ENCODE results near the gene IGHMBP2.

IGHMBP2 gene

GRCh38 chr11:68980776-68981065 lies 77.0 kb downstream of the IGHMBP2 start, which contains the start of gene MRGPRD:
TSS of gene MRGPRD (minus strand) at chr11:68980986. CDS start at chr11:68980986, 0 bp downstream.
- no peak within 1 kb of the TSS for H3K4me3 ChIP-seq (ENCODE audit: low read depth in 1 of 2, low read length in 2 of 2)
- H3K27ac ChIP-seq (ENCODE audit: low read length), result no peak within 1 kb of the TSS
- peaks cover 0 to 3% of the 10 kb centered on the region in 2 donors for H3K9me3 ChIP-seq (ENCODE audit: control insufficient read depth in 1 of 2, low read length in 2 of 2)
- no peaks in the 10 kb centered on the region for H3K4me1 ChIP-seq (ENCODE audit: control insufficient read depth in 1 of 2, insufficient read depth in 2 of 2, low read length in 2 of 2)
- no peaks in the 10 kb centered on the region for H3K27me3 ChIP-seq (ENCODE audit: low read depth, low read length)
- no peaks in the 10 kb centered on the region for H3K36me3 ChIP-seq (ENCODE audit: control insufficient read depth in 1 of 2, insufficient read depth in 2 of 2, low read length in 2 of 2)

GRCh38 chr11:68982134-68982533 lies 78.4 kb downstream of the IGHMBP2 start:
- Histone ChIP-seq H3K4me1 (ENCODE audit: control insufficient read depth in 1 of 2, insufficient read depth in 2 of 2, low read length in 2 of 2) (no peaks in the 10 kb centered on the region), H3K36me3 (ENCODE audit: control insufficient read depth in 1 of 2, insufficient read depth in 2 of 2, low read length in 2 of 2) (no peaks in the 10 kb centered on the region)

GRCh38 chr11:68983801-68984200 lies 80.1 kb downstream of the IGHMBP2 start:
- Histone ChIP-seq H3K4me3 (ENCODE audit: low read depth in 1 of 2, low read length in 2 of 2) (no peak overlapping the region), H3K27me3 (ENCODE audit: low read depth, low read length) (no peaks in the 10 kb centered on the region), H3K4me1 (ENCODE audit: control insufficient read depth in 1 of 2, insufficient read depth in 2 of 2, low read length in 2 of 2) (no peaks in the 10 kb centered on the region), H3K36me3 (ENCODE audit: control insufficient read depth in 1 of 2, insufficient read depth in 2 of 2, low read length in 2 of 2) (no peaks in the 10 kb centered on the region), H3K9me3 (ENCODE audit: control insufficient read depth in 1 of 2, low read length in 2 of 2) (peaks cover 0 to 3% of the 10 kb centered on the region in 2 donors), H3K27ac (ENCODE audit: low read length) (no peak overlapping the region)

More at GRCh38 chr11:68982134-68982533, 78.4 kb downstream of the IGHMBP2 start:
- Histone ChIP-seq H3K9me3 (ENCODE audit: control insufficient read depth in 1 of 2, low read length in 2 of 2) (peaks cover 0 to 3% of the 10 kb centered on the region in 2 donors), H3K4me3 (ENCODE audit: low read depth in 1 of 2, low read length in 2 of 2) (no peak overlapping the region), H3K27ac (ENCODE audit: low read length) (no peak overlapping the region), H3K27me3 (ENCODE audit: low read depth, low read length) (no peaks in the 10 kb centered on the region)

- Histone ChIP-seq H3K4me1 (ENCODE audit: control insufficient read depth in 1 of 2, insufficient read depth in 2 of 2, low read length in 2 of 2) (no peaks in the 10 kb centered on the region), H3K27ac (ENCODE audit: low read length) (no peak overlapping the region), H3K36me3 (ENCODE audit: control insufficient read depth in 1 of 2, insufficient read depth in 2 of 2, low read length in 2 of 2) (no peaks in the 10 kb centered on the region), H3K27me3 (ENCODE audit: low read depth, low read length) (no peaks in the 10 kb centered on the region), H3K9me3 (ENCODE audit: control insufficient read depth in 1 of 2, low read length in 2 of 2) (no peaks in the 10 kb centered on the region), H3K4me3 (ENCODE audit: low read depth in 1 of 2, low read length in 2 of 2) (no peak overlapping the region)
These were observed 83.5 kb downstream of the IGHMBP2 start for GRCh38 chr11:68987211-68987610.

- Histone ChIP-seq H3K27ac (ENCODE audit: low read length) (no peak overlapping the region), H3K4me1 (ENCODE audit: control insufficient read depth in 1 of 2, insufficient read depth in 2 of 2, low read length in 2 of 2) (no peaks in the 10 kb centered on the region), H3K36me3 (ENCODE audit: control insufficient read depth in 1 of 2, insufficient read depth in 2 of 2, low read length in 2 of 2) (no peaks in the 10 kb centered on the region), H3K4me3 (ENCODE audit: low read depth in 1 of 2, low read length in 2 of 2) (no peak overlapping the region), H3K27me3 (ENCODE audit: low read depth, low read length) (no peaks in the 10 kb centered on the region), H3K9me3 (ENCODE audit: control insufficient read depth in 1 of 2, low read length in 2 of 2) (no peaks in the 10 kb centered on the region)
These were observed 84.8 kb downstream of the IGHMBP2 start for GRCh38 chr11:68988491-68988890.
